ENCODE data around the gene PDAP1.
"Not testable (repeated sequence)": the region's sequence is repeated elsewhere in the genome, so short reads cannot be mapped to it uniquely, and the experiment has no call there.

The PDAP1 gene

DNA sequence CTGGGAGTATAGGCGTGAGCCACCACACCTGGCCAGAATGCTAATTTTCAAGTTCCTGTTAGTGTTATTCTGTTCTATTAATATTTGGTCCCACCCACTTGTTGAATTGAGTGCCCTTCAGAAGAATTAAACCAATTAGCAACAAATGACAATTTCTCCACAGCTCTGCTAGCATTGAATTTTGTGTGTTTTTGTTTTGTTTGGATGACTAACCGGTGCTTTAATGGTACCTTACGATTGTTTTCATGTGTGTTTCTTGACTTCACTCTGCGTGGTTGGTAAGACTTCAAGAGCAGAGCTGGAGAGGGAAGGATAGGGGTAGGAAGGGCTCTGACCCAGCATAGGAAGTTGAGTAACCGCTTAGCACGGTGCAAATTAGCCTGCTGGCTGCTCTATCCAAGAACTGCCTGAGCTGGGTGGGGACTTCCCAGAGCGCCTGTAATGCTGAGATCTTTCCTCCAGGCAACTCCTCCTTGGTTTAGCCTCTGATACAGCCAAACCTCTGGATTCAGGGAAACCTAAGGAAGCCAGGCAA lies 29.3 kb downstream of the PDAP1 start:
- DNase-seq (ENCODE audit: low spot score) = peak; percentile 33

DNA sequence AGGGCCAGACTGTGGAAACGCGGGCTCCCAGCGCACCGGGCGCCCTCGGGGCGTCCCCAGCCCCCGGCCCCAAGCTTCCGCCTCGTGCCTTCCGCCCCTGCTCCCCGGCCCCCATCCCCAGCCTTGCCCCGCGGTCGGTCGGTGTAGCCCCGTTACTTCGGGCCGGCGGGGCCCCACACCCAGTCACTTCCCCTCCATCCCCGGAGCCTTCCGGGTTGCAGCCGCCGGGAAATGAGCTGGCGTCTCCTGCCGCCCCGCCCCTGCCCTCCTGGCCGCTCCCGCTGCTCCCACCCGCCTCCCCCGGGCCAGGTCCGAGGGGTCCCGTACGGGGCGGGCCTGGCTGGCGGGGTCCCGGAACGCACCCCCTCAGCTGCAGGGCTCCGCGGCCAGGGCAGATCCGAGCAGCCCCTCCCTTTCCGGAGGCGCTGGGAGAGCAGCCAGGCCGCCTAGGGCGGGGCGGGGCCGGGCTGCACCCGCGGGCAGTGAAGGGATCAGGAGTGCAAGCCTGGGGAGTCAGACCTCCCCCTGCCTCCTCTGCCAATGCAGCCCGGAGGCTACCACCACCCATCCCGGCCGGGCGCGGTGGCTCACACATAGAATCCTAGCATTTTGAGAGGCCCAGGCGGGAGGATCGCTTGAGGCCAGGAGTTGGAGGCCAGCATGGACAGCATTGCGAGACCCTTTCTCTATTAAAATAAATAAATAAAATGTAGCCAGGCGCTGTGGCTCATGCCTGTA lies 33.2 kb downstream of the PDAP1 start:
- DNase-seq (ENCODE audit: low spot score) = peak; percentile 60

DNA sequence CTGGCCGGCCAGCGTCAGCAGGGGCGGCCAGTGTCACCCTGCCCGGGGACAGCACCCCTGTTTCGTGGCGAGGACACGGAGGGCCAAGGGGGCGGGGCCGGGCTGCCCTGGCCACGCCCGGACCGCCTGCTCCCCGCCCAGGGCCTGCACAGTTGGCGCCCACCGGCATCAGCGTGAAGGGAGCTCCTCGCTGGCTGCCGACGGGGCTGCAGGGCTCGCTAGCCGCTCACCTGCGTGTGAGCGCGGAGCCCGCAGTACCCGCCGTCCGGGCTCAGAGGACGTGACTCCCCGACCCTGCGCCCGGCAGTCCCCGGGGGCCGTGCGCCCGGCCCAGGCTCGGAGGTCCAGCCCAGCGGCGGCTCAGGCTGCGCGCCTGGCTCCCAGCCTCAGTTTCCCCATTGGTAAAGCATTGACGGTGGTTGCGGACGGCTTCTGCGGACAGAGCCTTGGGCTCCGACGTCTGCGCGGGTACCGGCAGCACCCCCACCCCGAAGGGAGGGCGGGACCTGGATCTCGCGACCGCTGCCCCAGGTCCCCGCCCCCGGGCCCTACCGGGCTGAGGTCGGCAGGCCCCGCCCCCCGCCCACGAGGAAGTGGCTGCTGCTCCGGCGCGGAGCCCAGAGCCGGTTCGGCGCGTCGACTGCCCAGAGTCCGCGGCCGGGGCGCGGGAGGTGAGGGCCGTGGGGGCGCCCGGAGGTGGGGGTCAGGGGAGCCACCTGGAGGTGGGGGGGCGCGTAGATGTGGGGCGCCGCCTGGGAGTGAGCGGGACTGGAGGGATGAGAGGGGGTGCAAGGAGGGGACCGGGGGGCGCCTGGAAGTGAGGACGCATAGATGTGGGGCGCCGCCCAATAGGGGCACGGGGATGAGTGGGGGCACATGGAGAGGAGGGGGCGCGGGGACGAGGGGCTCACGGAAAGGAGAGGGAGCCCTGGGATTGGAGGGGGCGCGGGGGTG lies 34.0 kb downstream of the PDAP1 start, which contains the start of gene ARPC1B:
ARPC1B (plus strand) TSS at position 620 of the 954 bp plus-strand sequence. CDS start 10,985 bp downstream, outside the sequence.
- peak; percentile 33 for DNase-seq (ENCODE audit: low spot score)

DNA sequence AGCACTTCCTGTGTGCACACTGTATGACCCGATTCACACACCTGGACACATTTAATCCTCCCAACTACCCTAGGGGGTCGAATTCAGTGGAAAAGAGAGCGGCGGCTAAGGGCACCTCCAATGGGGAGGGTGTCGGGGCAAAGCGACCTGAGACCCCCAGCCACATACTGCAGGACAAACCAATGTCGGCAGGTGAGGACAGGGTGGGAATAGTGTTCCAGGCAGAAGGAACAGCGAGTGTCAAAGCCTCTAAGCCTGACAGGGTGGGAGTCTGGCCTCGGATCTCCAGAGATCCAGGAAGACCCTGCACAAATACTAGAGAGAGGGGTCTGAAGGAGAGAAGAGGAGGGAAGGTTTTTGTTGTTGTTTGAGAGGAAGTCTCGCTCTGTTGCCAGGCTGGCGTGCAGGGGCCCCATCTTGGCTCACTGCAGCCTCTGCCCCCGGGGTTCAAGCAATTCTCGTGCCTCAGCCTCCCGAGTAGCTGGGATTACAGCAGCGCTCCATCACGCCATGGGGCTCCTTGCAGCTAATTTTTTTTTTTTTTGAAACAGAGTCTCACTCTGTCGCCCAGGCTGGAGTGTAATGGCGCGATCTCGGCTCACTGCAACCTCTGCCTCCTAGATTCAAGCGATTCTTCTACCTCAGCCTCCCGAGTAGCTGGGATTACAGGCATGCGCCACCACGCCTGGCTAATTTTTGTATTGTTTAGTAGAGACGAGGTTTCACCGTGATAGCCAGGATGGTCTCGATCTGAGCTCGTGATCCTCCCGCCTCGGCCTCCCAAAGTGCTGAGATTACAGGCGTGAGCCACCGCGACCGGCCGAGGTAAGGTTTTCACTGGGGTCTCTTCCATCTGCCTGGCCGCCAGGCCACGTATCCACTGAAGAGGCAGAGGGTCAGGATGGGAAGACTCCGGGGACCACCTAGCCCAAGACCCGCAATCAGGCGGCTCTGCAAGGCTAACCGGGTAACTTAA lies 35.0 kb downstream of the PDAP1 start:
- DNase-seq (ENCODE audit: low spot score) = no peak

DNA sequence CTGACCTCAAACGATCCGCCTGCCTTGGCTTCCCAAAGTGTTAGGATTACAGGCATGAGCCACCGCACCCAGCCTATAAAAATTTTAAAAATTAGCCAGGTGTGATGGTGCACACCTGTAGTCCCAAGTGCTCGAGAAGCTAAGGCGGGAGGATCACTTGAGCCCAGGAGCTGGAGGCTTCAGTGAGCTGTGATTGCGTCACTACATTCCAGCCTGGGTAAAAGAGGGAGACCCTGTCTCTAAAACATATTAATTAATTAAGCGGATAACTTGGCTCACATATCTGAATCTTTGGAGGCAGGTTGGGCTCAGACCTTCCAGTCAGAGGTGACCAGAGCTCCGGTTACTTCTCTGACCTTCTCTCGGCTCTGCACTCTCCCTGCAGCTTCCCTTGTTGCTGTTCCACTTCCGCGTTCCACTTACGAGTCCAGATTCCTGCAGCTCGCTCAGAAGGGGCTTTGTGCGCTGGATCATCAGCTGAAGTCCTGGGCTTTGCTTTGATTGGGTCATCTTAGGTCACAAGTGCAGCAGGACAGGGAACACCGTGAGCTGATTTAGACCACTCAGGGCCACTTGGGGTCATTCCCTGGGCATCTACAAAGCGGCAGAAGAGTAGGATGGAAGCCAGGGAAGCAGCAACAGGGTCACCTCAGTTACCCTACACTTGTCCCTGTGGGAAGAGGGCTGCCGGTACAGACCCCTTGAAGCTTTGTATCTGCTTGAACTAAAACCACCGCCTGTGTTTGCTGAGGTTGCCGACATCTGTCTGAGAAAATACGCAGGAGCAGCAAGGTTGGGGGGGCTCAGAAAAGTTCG lies 35.9 kb downstream of the PDAP1 start:
- DNase-seq (ENCODE audit: low spot score) = no peak

DNA sequence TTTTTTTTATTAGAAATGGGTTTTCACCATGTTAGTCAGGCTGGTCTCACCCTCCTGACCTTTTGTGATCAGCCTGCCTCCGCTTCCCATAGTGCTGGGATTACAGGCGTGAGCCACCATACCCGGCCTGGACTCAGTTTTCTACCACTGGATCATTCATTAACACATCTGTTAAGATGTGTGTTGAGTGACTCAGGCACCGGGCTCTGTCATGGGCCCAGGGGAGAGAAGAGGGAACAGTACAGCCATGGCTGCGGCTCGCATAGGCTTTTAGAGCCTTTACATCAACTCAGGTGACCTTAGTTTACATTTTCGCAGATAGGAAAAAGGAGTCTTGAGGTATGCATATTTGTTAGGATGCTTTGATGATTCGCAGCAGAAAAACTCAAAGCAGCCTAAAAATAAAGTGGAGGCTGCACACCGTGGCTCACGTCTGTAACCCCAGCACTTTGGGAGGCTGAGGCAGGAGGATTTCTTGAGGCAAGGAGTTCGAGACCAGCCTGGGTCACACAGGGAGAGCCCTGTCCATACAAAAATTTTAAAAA lies 36.9 kb downstream of the PDAP1 start:
- DNase-seq (ENCODE audit: low spot score) = no peak

DNA sequence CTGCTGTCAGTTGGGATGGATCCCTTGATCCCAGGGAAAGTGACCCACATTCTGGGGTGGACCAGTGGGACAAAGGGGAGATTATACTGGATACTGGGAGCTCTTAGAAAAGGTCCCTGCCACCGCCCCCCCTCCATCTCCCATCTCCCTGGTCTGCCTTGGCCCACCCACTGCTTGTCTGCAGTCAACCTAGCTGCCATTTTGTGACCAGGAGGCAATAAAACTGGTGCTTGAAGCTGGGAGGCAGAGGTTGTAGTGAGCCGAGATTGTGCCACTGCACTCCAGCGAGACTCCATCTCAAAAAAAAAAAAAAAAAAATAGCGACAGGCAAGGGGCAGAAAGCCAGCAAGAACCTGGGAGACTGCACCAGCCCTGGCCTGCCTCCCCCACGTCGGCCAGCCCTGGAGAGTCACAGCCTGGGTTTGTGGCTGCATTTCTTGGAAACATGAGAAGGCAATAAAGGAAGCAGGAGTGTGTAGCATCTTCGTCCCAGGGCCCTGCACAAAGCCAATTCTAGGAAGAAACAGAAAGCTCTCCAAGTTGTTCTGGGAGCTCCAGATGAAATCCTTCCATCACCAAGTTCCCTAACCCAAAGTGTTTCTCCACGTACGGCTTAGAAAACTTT lies 38.5 kb downstream of the PDAP1 start:
- no peak for DNase-seq (ENCODE audit: low spot score)

DNA sequence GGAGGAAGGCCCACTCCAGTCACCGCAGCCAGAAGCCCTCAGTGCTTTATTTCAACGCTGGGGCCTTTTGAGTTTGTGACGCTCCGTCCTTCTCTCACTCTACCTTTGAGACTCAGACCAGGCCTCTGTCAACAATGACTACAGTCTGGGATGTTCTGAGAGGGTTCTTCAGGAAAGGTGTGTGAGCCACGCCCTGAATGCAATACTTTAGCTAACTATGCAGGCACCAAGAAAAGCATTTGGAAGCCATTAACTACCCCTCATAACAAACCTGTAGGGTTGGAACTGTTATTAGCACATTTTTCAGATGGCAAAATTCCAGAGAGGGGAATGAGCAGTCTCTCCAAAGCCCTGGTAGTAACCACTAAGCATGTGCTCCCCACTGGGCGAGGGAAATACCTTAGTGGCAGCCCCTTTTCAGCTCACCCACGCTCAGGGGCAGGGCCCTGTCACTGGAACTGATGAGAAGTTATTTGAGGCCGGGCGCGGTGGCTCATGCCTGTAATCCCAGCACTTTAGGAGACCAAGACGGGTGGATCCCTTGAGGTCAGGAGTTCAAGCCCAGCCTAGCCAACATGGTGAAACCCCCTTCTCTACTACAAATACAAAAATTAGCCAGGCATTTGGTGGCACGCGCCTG lies 39.5 kb downstream of the PDAP1 start:
- DNase-seq (ENCODE audit: low spot score) = no peak

DNA sequence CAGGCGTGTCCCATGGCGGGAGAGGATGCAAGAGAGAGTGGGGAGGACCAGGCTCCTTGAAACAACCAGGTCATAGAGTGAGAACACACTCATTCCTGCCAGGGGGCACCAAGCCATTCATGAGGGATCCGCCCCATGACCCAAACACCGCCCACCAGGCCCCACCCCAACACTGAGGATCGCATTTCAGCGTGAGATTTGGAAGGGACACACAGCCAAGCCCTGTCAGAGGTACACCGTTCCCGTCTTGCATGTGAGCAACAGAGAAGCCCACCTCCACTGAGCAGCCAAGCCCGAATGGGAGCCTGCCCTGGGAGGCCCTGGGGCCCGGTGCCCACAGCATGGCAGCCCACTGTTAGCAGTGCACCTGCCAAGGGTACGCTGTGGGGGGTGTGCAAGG lies 41.8 kb downstream of the PDAP1 start:
- no peak for DNase-seq (ENCODE audit: low spot score)

DNA sequence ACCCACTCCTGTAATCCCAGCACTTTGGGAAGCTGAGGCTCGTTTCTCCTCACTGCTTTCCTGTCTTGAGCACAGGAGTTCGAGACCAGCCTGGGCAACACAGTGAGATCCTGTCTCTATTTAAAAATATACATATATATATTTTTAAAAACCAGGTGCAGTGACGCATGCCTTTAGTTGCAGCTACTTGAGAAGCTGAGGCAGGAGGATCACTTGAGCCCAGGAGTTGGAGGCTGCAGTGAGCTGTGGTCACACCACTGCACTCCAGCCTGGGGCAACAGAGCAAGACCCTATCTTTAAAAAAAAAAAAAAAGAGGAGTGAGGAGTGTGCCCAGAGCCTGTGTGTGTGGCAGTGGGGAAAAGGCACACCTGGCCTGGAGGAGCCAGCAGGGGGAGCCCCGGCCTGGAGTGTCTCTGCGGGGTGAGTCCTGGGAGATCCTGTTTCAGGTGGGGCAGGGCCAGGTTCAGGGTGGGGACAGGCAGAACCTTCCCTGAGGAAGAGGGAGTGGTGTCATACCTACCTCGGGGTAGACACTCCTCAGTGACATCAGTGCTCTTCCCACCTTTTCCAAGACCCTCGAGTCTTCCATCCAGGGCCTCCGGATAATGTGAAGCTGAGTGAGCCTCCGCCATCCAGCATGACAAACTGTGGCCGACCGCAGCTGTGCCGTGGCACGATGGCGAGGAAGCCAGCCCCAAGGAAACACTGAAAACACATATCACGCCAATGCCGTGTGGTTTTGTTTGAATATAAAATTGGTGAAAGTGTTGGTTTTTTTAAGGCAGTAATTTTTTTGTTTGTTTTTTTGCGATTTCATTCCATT lies 42.9 kb downstream of the PDAP1 start:
- DNase-seq (ENCODE audit: low spot score) = no peak

DNA sequence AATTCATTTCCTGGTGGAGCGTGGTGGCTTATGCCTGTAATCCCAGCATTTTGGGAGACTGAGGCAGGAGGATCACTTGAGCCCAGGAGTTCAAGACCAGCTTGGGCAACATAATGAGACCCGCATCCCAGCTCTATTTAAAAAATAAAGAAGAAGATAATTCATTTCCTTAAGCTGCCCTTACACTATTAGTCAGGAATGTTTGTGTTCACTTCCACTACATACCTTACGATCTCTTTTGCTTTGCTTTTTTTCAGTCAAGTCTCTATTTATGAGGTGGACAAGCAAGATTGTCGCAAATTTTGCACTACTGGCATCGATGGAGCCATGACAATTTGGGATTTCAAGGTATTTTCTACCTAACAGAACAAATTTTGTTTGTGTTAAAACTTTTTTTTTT lies 45.1 kb downstream of the PDAP1 start:
- no peak for DNase-seq (ENCODE audit: low spot score)

DNA sequence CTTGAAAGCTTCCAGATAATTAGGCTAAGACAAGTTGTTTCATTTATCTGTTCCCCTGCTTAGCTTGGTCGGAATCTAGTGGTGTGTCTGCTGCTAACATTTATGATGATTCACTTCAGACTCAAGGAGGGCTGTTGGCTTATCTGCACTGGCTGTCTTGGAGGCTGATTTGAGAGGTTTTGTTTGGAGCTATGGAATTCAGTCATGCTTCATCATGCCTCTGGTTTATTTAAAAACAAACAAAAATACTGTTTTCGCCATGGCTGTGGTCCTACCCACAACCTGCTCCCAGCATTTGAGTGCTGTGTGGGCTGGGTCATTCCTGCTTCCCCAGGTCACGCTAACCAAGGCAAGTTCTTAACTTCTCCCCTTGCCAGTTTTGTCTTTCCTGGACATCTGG lies 45.6 kb downstream of the PDAP1 start:
- DNase-seq (ENCODE audit: low spot score) = no peak

DNA sequence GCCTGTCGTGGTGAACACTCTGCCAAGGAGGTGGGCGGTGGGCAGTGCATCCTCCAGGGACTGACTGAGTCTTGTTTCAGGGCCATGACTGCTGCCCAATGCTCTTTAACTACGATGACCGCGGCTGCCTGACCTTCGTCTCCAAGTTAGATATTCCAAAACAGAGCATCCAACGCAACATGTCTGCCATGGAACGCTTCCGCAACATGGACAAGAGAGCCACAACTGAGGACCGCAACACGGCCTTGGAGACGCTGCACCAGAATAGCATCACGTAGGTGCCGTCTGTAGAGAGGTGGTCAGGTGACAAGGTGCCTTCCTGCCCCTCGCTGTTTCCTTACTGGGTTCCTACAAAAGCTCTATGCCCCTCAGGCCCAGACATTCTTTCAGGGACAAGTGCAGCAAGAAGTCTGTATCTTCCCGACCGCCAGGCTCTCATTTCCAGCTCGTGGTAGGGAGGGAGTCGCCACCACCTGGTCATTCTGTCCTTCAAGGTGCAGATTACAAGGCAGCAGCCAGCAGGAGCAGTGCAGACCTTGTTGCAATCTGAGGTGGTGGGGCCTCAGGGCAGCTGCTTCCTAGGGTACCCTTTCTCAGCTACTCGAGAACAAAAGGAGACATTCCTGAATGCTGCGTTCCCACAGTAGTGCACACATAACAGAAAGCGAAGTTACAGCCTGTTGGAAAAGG lies 48.8 kb downstream of the PDAP1 start:
- no peak for DNase-seq (ENCODE audit: low spot score)

DNA sequence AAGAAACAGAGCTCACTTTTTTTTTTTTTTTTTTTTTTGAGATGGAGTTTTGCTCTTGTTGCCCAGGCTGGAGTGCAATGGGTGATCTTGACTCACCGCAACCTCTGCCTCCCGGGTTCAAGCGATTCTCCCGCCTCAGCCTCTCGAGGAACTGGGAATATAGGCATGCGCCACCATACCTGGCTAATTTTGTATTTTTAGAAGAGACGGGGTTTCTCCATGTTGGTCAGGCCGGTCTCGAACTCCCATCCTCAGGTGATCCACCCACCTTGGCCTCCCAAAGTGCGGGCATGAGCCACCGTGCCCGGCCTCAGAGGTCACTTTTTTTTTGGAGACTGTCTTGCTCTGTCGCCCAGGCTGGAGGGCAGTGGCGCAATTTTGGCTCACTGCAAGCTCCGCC lies 49.9 kb downstream of the PDAP1 start:
- not testable (repeated sequence) for DNase-seq (ENCODE audit: low spot score)

DNA sequence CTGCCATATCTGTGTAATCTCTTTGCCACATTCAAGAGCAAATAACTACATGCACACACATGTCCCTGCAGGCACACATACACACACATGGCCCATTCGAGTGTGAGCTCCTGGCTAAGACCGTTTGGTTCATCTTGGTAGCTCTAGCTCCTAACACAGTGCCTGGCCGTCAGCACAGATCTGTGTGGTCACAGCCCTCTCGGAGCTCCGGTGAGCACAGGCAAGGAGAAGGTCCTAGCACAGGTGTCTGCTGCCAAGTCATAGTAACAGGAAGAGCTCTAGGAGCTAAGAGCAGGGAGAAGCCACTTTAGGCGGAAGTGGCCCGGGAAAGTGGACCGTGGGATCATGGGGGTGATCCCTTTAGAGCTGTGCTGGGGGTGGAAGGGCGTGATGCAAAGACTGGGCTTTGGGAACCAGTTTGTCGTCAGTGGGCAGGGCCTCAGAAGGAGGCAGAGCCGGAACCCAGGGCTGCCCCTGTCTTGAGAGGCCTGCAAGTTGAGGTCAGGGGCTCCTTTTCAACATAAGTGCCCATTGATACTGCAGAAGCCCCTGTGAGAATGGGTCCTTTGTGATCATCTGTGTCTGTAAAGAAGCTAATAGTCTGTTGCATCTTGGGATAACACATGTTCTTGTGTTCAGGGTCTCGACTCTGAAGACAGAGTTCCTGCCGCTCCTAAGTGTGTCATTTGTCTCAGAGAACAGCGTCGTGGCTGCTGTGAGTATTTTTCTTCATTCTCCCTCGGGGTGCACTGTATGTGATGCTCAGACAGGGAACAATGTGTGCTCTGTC lies 50.5 kb downstream of the PDAP1 start:
- DNase-seq (ENCODE audit: low spot score) = peak; percentile 75

DNA sequence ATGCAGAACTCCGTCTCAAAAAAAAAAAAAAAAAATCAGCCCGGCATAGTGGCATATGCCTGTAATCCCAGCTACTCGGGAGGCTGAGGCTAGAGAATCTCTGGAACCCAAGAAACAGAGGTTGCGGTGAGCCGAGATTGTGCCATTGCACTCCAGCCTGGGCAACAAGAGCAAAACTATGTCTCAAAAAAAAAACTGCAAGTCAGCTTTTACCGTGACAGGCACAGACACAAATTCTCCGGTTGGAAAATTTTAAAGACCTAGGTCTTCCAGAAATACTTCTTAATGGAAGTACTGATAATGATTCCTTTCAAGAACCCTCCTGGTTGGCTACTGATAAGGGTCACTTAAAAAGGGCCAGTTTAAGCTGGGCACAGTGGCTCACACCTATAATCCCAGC lies 53.3 kb downstream of the PDAP1 start:
- no peak for DNase-seq (ENCODE audit: low spot score)

DNA sequence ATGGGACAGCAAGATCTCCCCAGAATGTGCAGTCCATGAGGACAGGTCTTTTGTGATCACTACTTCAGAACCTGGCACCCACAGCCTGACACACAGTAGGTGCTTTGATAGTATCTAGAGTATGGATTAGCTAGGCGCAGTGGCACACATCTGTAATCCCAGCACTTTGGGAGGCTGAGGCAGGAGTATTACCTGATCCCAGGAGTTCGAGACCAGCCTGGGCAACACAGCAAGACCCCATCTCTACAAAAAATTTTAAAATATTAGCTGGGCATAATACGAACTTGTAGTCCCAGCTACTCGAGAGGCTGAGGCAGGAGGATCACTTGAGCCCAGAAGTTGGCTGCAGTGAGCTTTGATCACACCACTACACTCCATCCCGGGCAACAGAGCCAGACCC lies 56.1 kb downstream of the PDAP1 start:
- no peak for DNase-seq (ENCODE audit: low spot score)

Measured in globus pallidus (tissue), 1 donor.